Right lobe of liver (tissue), 4 donors: ENCODE data around the gene MPV17.

Experiments
- POLR2A ChIP-seq: fragments of 450-650 bp; IDR thresholded peaks from one replicate; pipeline ENCODE4 v1.6.1; 2017; ENCODE audit warnings: antibody characterized with exemption, mild to moderate bottlenecking
- TF ChIP-seq, protein P1 (sequence below), 4 donors: fragments of 200-600 bp in 3 of 4; fragments of 450-650 bp in 1 of 4; IDR thresholded peaks; one replicate each; pipeline versions ENCODE4 v1.5.1 to v1.8.0; 2016 to 2022; ENCODE audit warnings: antibody characterized with exemption in 4 of 4, mild to moderate bottlenecking in 2 of 4
- donor health status: DM: no; HTN: no; CAD: no.
- donor health status: DM: no; HTN: no; CAD: no.
- donor health status: DM: no; HTN: yes; CAD: no.

- TF ChIP-seq POLR2A: no peak
- TF ChIP-seq, protein P1, sequence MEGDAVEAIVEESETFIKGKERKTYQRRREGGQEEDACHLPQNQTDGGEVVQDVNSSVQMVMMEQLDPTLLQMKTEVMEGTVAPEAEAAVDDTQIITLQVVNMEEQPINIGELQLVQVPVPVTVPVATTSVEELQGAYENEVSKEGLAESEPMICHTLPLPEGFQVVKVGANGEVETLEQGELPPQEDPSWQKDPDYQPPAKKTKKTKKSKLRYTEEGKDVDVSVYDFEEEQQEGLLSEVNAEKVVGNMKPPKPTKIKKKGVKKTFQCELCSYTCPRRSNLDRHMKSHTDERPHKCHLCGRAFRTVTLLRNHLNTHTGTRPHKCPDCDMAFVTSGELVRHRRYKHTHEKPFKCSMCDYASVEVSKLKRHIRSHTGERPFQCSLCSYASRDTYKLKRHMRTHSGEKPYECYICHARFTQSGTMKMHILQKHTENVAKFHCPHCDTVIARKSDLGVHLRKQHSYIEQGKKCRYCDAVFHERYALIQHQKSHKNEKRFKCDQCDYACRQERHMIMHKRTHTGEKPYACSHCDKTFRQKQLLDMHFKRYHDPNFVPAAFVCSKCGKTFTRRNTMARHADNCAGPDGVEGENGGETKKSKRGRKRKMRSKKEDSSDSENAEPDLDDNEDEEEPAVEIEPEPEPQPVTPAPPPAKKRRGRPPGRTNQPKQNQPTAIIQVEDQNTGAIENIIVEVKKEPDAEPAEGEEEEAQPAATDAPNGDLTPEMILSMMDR (IDR thresholded peaks at IDR 0.05): no peak
These were observed 844 bp upstream of the MPV17 start for GRCh38 chr2:27323596-27324285.
